HepG2 (cell line): Measurements from ENCODE around the gene PAK1. TPM values are rescaled to one million over a fixed set of nuclear protein-coding genes. Genes with fewer than 3 reads are reported as not detected.

Source experiments
- GPN1 ChIP-seq: sonication (generic); formaldehyde crosslinking; IDR thresholded peaks from 2 replicates; pipeline ENCODE4 v1.5.1; 2020; ENCODE audit warnings: missing genetic modification reagents, borderline replicate concordance
- HNRNPL ChIP-seq: fragments of 200-400 bp; formaldehyde crosslinking; IDR thresholded peaks from 2 replicates; pipeline ENCODE4 v1.6.1; 2017; ENCODE audit warnings: mild to moderate bottlenecking, low read depth, low read length
- HNRNPUL1 ChIP-seq: fragments of 200-400 bp; formaldehyde crosslinking; IDR thresholded peaks from 2 replicates; pipeline ENCODE4 v1.6.1; 2017; ENCODE audit warnings: low read depth, mild to moderate bottlenecking, low read length, moderate library complexity
- HOXA3 ChIP-seq: sonication (generic); formaldehyde crosslinking; IDR thresholded peaks from 2 replicates; pipeline ENCODE4 v1.5.0; 2020; ENCODE audit warnings: missing genetic modification reagents
- KAT2B ChIP-seq: fragments of 150-350 bp; IDR thresholded peaks from 2 replicates; pipeline ENCODE4 v1.6.1; 2014; ENCODE audit warnings: low read depth, low read length, borderline replicate concordance
- KDM2A ChIP-seq: sonication (generic); formaldehyde crosslinking; IDR thresholded peaks from 2 replicates; pipeline ENCODE4 v1.4.0; 2020; ENCODE audit warnings: low read depth, missing genetic modification reagents, borderline replicate concordance
- MEIS1 ChIP-seq: sonication (generic); formaldehyde crosslinking; IDR thresholded peaks from 2 replicates; pipeline ENCODE4 v1.9.0; 2021; ENCODE audit warnings: mild to moderate bottlenecking, missing genetic modification reagents, moderate library complexity, borderline replicate concordance
- MIER2 ChIP-seq: IDR thresholded peaks from 2 replicates; pipeline ENCODE4 v1.6.1; 2016; ENCODE audit warnings: missing biosample characterization, missing genetic modification reagents
- MTA3 ChIP-seq: sonication (generic); formaldehyde crosslinking; IDR thresholded peaks from 2 replicates; pipeline ENCODE4 v1.4.0; 2020; ENCODE audit warnings: missing genetic modification reagents
- NFE2L1 ChIP-seq: sonication (generic); formaldehyde crosslinking; IDR thresholded peaks from 2 replicates; pipeline ENCODE4 v1.4.0; 2020; ENCODE audit warnings: missing genetic modification reagents, mild to moderate bottlenecking, borderline replicate concordance
- NFE2L2 ChIP-seq: fragments of 150-350 bp; IDR thresholded peaks from 2 replicates; pipeline ENCODE4 v1.6.1; 2014; ENCODE audit warnings: low read length
- NFKBIZ ChIP-seq: IDR thresholded peaks from 2 replicates; pipeline ENCODE4 v1.6.1; 2018; ENCODE audit warnings: missing genetic modification reagents, missing compliant biosample characterization
- NRL ChIP-seq: sonication (generic); formaldehyde crosslinking; IDR thresholded peaks from 2 replicates; pipeline ENCODE4 v1.5.0; 2020; ENCODE audit warnings: missing genetic modification reagents, mild to moderate bottlenecking, moderate library complexity, borderline replicate concordance
- PCBP1 ChIP-seq: fragments of 200-400 bp; formaldehyde crosslinking; IDR thresholded peaks from 2 replicates; pipeline ENCODE4 v1.6.1; 2017; ENCODE audit warnings: mild to moderate bottlenecking, low read depth, low read length, borderline replicate concordance
- PLSCR1 ChIP-seq: sonication (generic); formaldehyde crosslinking; IDR thresholded peaks from 2 replicates; pipeline ENCODE4 v1.5.0; 2020; ENCODE audit warnings: missing genetic modification reagents, mild to moderate bottlenecking, borderline replicate concordance
- POGZ ChIP-seq: sonication (generic); formaldehyde crosslinking; IDR thresholded peaks from 2 replicates; pipeline ENCODE4 v1.4.0; 2020; ENCODE audit warnings: mild to moderate bottlenecking, missing genetic modification reagents
- RBAK ChIP-seq: sonication (generic); formaldehyde crosslinking; IDR thresholded peaks from 2 replicates; pipeline ENCODE4 v1.5.1; 2020; ENCODE audit warnings: mild to moderate bottlenecking, missing genetic modification reagents
- SAFB2 ChIP-seq: sonication (generic); formaldehyde crosslinking; IDR thresholded peaks from 2 replicates; pipeline ENCODE4 v1.5.1; 2020; ENCODE audit warnings: missing genetic modification reagents, low read depth, mild to moderate bottlenecking, borderline replicate concordance
- SMYD3 ChIP-seq: sonication (generic); formaldehyde crosslinking; IDR thresholded peaks from 2 replicates; pipeline ENCODE4 v1.8.1; 2023; ENCODE audit warnings: mild to moderate bottlenecking, missing genetic modification reagents
- SOX6 ChIP-seq, 2 experiments: fragments of 450-650 bp in 1 of 2; sonication (generic) in 1 of 2; formaldehyde crosslinking in 1 of 2; IDR thresholded peaks; 2 replicates each; pipeline versions ENCODE4 v1.4.0 to v1.6.1; 2017 to 2020; ENCODE audit warnings: antibody characterized with exemption in 1 of 2, mild to moderate bottlenecking in 1 of 2, missing genetic modification reagents in 1 of 2
- SRSF1 ChIP-seq: fragments of 200-400 bp; formaldehyde crosslinking; optimal IDR thresholded peaks from 2 replicates; pipeline ENCODE3; 2017; ENCODE audit warnings: mild to moderate bottlenecking, low read depth, low read length, moderate library complexity
- SSRP1 ChIP-seq: IDR thresholded peaks from 2 replicates; pipeline ENCODE4 v1.6.1; 2016; ENCODE audit warnings: control low read depth
- TAF15 ChIP-seq: fragments of 200-400 bp; formaldehyde crosslinking; IDR thresholded peaks from one replicate; pipeline ENCODE4 v1.6.1; 2018; ENCODE audit warnings: mild to moderate bottlenecking, low read depth, low read length; ENCODE audit not compliant: poor library complexity, severe bottlenecking
- U2AF2 ChIP-seq: fragments of 200-400 bp; formaldehyde crosslinking; IDR thresholded peaks from 2 replicates; pipeline ENCODE4 v1.6.1; 2017; ENCODE audit warnings: low read depth, mild to moderate bottlenecking, low read length
- ZFP36L2 ChIP-seq: sonication (generic); formaldehyde crosslinking; IDR thresholded peaks from 2 replicates; pipeline ENCODE4 v1.4.0; 2020; ENCODE audit warnings: missing genetic modification reagents
- ZMAT3 ChIP-seq: sonication (generic); formaldehyde crosslinking; conservative IDR thresholded peaks from 2 replicates; pipeline ENCODE4 v1.7.0; 2021; ENCODE audit warnings: missing genetic modification reagents
- ZNF234 ChIP-seq: sonication (generic); formaldehyde crosslinking; conservative IDR thresholded peaks from 2 replicates; pipeline ENCODE4 v1.5.1; 2020; ENCODE audit warnings: mild to moderate bottlenecking, missing genetic modification reagents
- ZNF451 ChIP-seq: sonication (generic); formaldehyde crosslinking; IDR thresholded peaks from 2 replicates; pipeline ENCODE4 v1.5.0; 2020; ENCODE audit warnings: mild to moderate bottlenecking, missing genetic modification reagents
- ZNF576 ChIP-seq: sonication (generic); formaldehyde crosslinking; IDR thresholded peaks from 2 replicates; pipeline ENCODE4 v1.4.0; 2020; ENCODE audit warnings: mild to moderate bottlenecking, missing genetic modification reagents
- ZNF615 ChIP-seq: sonication (generic); formaldehyde crosslinking; IDR thresholded peaks from 2 replicates; pipeline ENCODE4 v1.5.0; 2020; ENCODE audit warnings: mild to moderate bottlenecking, missing genetic modification reagents, borderline replicate concordance
- ZNF629 ChIP-seq: sonication (generic); formaldehyde crosslinking; conservative IDR thresholded peaks from 2 replicates; pipeline ENCODE4 v1.5.0; 2020; ENCODE audit warnings: missing genetic modification reagents
- ZNF768 ChIP-seq: sonication (generic); formaldehyde crosslinking; IDR thresholded peaks from 2 replicates; pipeline ENCODE4 v1.4.0; 2020; ENCODE audit warnings: missing genetic modification reagents
- ZNF878 ChIP-seq: sonication (generic); formaldehyde crosslinking; IDR thresholded peaks from 2 replicates; pipeline ENCODE4 v1.8.1; 2023; ENCODE audit warnings: mild to moderate bottlenecking, missing genetic modification reagents, moderate library complexity
- ZSCAN20 ChIP-seq: sonication (generic); formaldehyde crosslinking; IDR thresholded peaks from 2 replicates; pipeline ENCODE4 v1.4.0; 2020; ENCODE audit warnings: missing genetic modification reagents, mild to moderate bottlenecking, borderline replicate concordance
- polyA plus RNA-seq, 8 experiments: library from polyadenylated mRNA; depleted of rRNA in 3 of 8; stranded (reverse) in 7 of 8; unstranded in 1 of 8; fragments of >200 nt; fragmentation: Illumina TruSeq in 4 of 8; extraction: Trizol in 4 of 8; gene quantifications; 2 replicates each; pipeline versions ENCODE4 v1.2.1 to v1.2.3, GENCODE V29; 2011 to 2016; ENCODE audit warnings: low read depth in 4 of 8, missing spikeins in 1 of 8, mixed read lengths in 1 of 8; ENCODE audit not compliant: insufficient read depth in 1 of 8
- total RNA-seq, 5 experiments: library from RNA; depleted of rRNA; stranded (reverse); fragments of >200 nt; fragmentation: Illumina TruSeq; extraction: Trizol; gene quantifications; 2 replicates each; pipeline ENCODE4 v1.2.3, GENCODE V29; 2016; ENCODE audit warnings: low read depth in 1 of 5

PAK1 gene
- total and polyA plus RNA-seq, 2 of the 13 experiments (the other 11 are each of a cell fraction or from before 2014, with no cell fraction given), result 1.5 to 4.3 TPM

- TF ChIP-seq SOX6 (IDR thresholded peaks at IDR 0.05) (no peak), SOX6 (CRISPR knock-in tag; IDR thresholded peaks at IDR 0.05) (peak; percentile 35; the same call in 1 of the 2 replicates), HNRNPL (no peak), KDM2A (CRISPR knock-in tag) (no peak), PLSCR1 (CRISPR knock-in tag) (no peak), ZNF768 (CRISPR knock-in tag) (no peak), ZMAT3 (CRISPR knock-in tag) (no peak), ZNF615 (no peak), HOXA3 (CRISPR knock-in tag) (no peak), ZNF576 (CRISPR knock-in tag) (no peak), ZNF878 (CRISPR knock-in tag) (no peak), MIER2 (no peak), SRSF1 (no peak), NFE2L1 (no peak), ZFP36L2 (no peak), U2AF2 (no peak), GPN1 (CRISPR knock-in tag) (no peak), SMYD3 (no peak), PCBP1 (no peak), NRL (CRISPR knock-in tag) (no peak), KAT2B (no peak), NFE2L2 (peak; percentile 70), TAF15 (no peak), ZNF234 (CRISPR knock-in tag) (no peak), ZNF629 (peak; percentile 35; the same call in 1 of the 2 replicates), POGZ (CRISPR knock-in tag) (0 out of 2 replicates have a peak, but pooled peaks have one; percentile 35), SAFB2 (CRISPR knock-in tag) (no peak), SSRP1 (no peak), RBAK (CRISPR knock-in tag) (no peak), MEIS1 (CRISPR knock-in tag) (no peak), HNRNPUL1 (no peak), ZNF451 (CRISPR knock-in tag) (no peak), MTA3 (CRISPR knock-in tag) (no peak), ZSCAN20 (CRISPR knock-in tag) (no peak), NFKBIZ (CRISPR knock-in tag) (no peak)
Measured at GRCh38 chr11:77299528-77299993, 174.3 kb downstream of the PAK1 start (continued).
